Upper lobe of left lung (tissue), 6 donors: Measurements from ENCODE around the gene KNCN. TPM values are rescaled to one million over a fixed set of nuclear protein-coding genes. Genes with fewer than 3 reads are reported as not detected.

Source experiments
- ATAC-seq, 2 donors: fragments of 200-7000 bp; cut with Tn5 transposase; one replicate each; pipeline ENCODE4 v1.9.1; 2022; ENCODE audit warnings: mild to moderate bottlenecking in 2 of 2, moderate library complexity in 2 of 2; ENCODE audit not compliant: low FRiP score in 2 of 2
- DNase-seq, 2 donors: peaks; one replicate each; pipeline ENCODE4 v3.0.0-alpha.2; 2019 to 2020
- H3K27ac ChIP-seq, 4 donors: fragments of 200-600 bp; sonication (generic); one replicate each; pipeline ENCODE4 v1.5.1; 2016 to 2019
- H3K27me3 ChIP-seq, 4 donors: fragments of 200-600 bp; sonication (generic); one replicate each; pipeline ENCODE4 v1.5.1; 2017 to 2019
- H3K36me3 ChIP-seq, 4 donors: fragments of 200-600 bp; sonication (generic); one replicate each; pipeline ENCODE4 v1.5.1; 2016 to 2019
- H3K4me1 ChIP-seq, 4 donors: fragments of 200-600 bp; sonication (generic); one replicate each; pipeline ENCODE4 v1.5.1; 2018 to 2019
- H3K4me3 ChIP-seq, 4 donors: fragments of 200-600 bp; sonication (generic); one replicate each; pipeline ENCODE4 v1.5.1; 2017 to 2019; ENCODE audit warnings: mild to moderate bottlenecking in 2 of 4, moderate library complexity in 1 of 4
- H3K9me3 ChIP-seq, 4 donors: fragments of 200-600 bp; sonication (generic); one replicate each; pipeline ENCODE4 v1.5.1; 2018 to 2019
- CTCF ChIP-seq, 6 experiments: fragments of 450-650 bp in 4 of 6; fragments of 200-600 bp in 2 of 6; sonication (generic) in 2 of 6; IDR thresholded peaks; one replicate each; pipeline ENCODE4 v1.5.1; 2016 to 2019; ENCODE audit warnings: antibody characterized with exemption in 6 of 6
- EP300 ChIP-seq, 4 donors: sonication (generic); formaldehyde crosslinking; IDR thresholded peaks; one replicate each; pipeline ENCODE4 v1.5.1; 2017; ENCODE audit warnings: antibody characterized with exemption in 4 of 4, control low read depth in 2 of 4
- POLR2A ChIP-seq, 4 donors: fragments of 450-650 bp; IDR thresholded peaks; one replicate each; pipeline ENCODE4 v1.5.1; 2016 to 2017; ENCODE audit warnings: antibody characterized with exemption in 4 of 4, mild to moderate bottlenecking in 2 of 4
- POLR2AphosphoS5 ChIP-seq, 2 donors: sonication (generic); formaldehyde crosslinking; IDR thresholded peaks; one replicate each; pipeline ENCODE4 v1.5.1; 2017; ENCODE audit warnings: antibody characterized with exemption in 2 of 2
- WGBS, 2 donors: methylation state at CpG; one replicate each; pipeline ENCODE4 v1.1.5; 2017 to 2018; 5-methylcytosine and 5-hydroxymethylcytosine counted together
- total RNA-seq, 6 donors: library from RNA; depleted of rRNA in 4 of 6; stranded (reverse); fragments of >200 nt in 4 of 6; gene quantifications; one replicate each; pipeline versions ENCODE4 v1.1.0 to v1.2.1, GENCODE V29; 2016 to 2021
- donor health status: DM: no; HTN: no; CAD: no; lungs with moderate emphysema.
- donor health status: DM: no; HTN: yes; CAD: no; lungs with severe emphysema.

The KNCN gene
- total RNA-seq, 6 donors from 2014 or later = not detected

- TF ChIP-seq POLR2A (IDR thresholded peaks at IDR 0.05) (no peak), POLR2AphosphoS5 (IDR thresholded peaks at IDR 0.05) (no peak), CTCF (IDR thresholded peaks at IDR 0.05) (no peak), EP300 (IDR thresholded peaks at IDR 0.05) (no peak)
- H3K4me1 ChIP-seq = peaks cover 4 to 20% (median 14%) of the 10 kb centered on the region in 4 donors
- ATAC-seq = no peak
- no peaks in the 10 kb centered on the region for H3K27me3 ChIP-seq
- no peaks in the 10 kb centered on the region for H3K36me3 ChIP-seq
- no peak for DNase-seq
- no peak overlapping the region for H3K4me3 ChIP-seq
- WGBS, 2 donors = 51 to 55% methylated on average over 17 of the region's 17 CpGs
- no peak overlapping the region for H3K27ac ChIP-seq
- H3K9me3 ChIP-seq = no peaks in the 10 kb centered on the region
These were observed 25.3 kb downstream of the KNCN start for GRCh38 chr1:46526013-46526690.

GRCh38 chr1:46525253-46525983 lies 26.0 kb downstream of the KNCN start:
- ATAC-seq (no peak), DNase-seq (no peak)
- Histone ChIP-seq H3K27ac (no peak overlapping the region), H3K27me3 (no peaks in the 10 kb centered on the region), H3K36me3 (no peaks in the 10 kb centered on the region), H3K9me3 (no peaks in the 10 kb centered on the region), H3K4me3 (no peak overlapping the region), H3K4me1 (peaks cover 4 to 20% (median 14%) of the 10 kb centered on the region in 4 donors)
- TF ChIP-seq EP300 (IDR thresholded peaks at IDR 0.05) = no peak
- no peak for TF ChIP-seq POLR2A (IDR thresholded peaks at IDR 0.05)
- TF ChIP-seq CTCF (IDR thresholded peaks at IDR 0.05) = no peak
- TF ChIP-seq POLR2AphosphoS5 (IDR thresholded peaks at IDR 0.05) = no peak
- 57 to 65% methylated on average over 12 to 13 of the region's 13 CpGs for WGBS, 2 donors

- Histone ChIP-seq H3K27me3 (no peaks in the 10 kb centered on the region), H3K27ac (no peak overlapping the region), H3K4me1 (peaks cover 4 to 20% (median 14%) of the 10 kb centered on the region in 4 donors), H3K9me3 (no peaks in the 10 kb centered on the region), H3K4me3 (no peak overlapping the region), H3K36me3 (no peaks in the 10 kb centered on the region)
- 77 to 88% methylated on average over 4 to 5 of the region's 5 CpGs for WGBS, 2 donors
- DNase-seq = no peak
- TF ChIP-seq EP300 (IDR thresholded peaks at IDR 0.05) (no peak), POLR2A (IDR thresholded peaks at IDR 0.05) (no peak)
- no peak for ATAC-seq
These were observed 26.6 kb downstream of the KNCN start for GRCh38 chr1:46524843-46525242.

- Histone ChIP-seq H3K9me3 (no peaks in the 10 kb centered on the region), H3K4me3 (no peak overlapping the region), H3K27me3 (no peaks in the 10 kb centered on the region), H3K36me3 (no peaks in the 10 kb centered on the region), H3K4me1 (peaks cover 4 to 20% (median 14%) of the 10 kb centered on the region in 4 donors), H3K27ac (no peak overlapping the region)
- TF ChIP-seq CTCF (IDR thresholded peaks at IDR 0.05) (no peak), POLR2A (IDR thresholded peaks at IDR 0.05) (no peak), EP300 (IDR thresholded peaks at IDR 0.05) (no peak), POLR2AphosphoS5 (IDR thresholded peaks at IDR 0.05) (no peak)
- no peak for DNase-seq
- ATAC-seq = no peak
- 91 to 97% methylated on average over 7 to 11 of the region's 11 CpGs for WGBS, 2 donors
These were observed 27.7 kb downstream of the KNCN start for GRCh38 chr1:46523496-46524353.

- DNase-seq (no peak), ATAC-seq (no peak)
- WGBS, 2 donors = 55 to 58% methylated on average over 11 to 13 of the region's 13 CpGs
- Histone ChIP-seq H3K4me3 (no peak overlapping the region), H3K27ac (no peak overlapping the region), H3K9me3 (no peaks in the 10 kb centered on the region), H3K27me3 (no peaks in the 10 kb centered on the region), H3K36me3 (no peaks in the 10 kb centered on the region), H3K4me1 (peaks cover 4 to 20% (median 14%) of the 10 kb centered on the region in 4 donors)
- TF ChIP-seq EP300 (IDR thresholded peaks at IDR 0.05) (no peak), POLR2AphosphoS5 (IDR thresholded peaks at IDR 0.05) (no peak), POLR2A (IDR thresholded peaks at IDR 0.05) (no peak), CTCF (IDR thresholded peaks at IDR 0.05) (no peak)
These were observed 28.5 kb downstream of the KNCN start for GRCh38 chr1:46522969-46523320.
